Activated naive CD4-positive, alpha-beta T cell treated with anti-CD3 and anti-CD28 coated beads, Interleukin-2, amount 50 U/mL, for 24 hours (primary cell): ENCODE data around the gene HTRA3.
"Not testable (repeated sequence)": the region's sequence is repeated elsewhere in the genome, so short reads cannot be mapped to it uniquely, and the experiment has no call there.

Experiments
- H3K27ac Mint-ChIP-seq: one replicate; pipeline ENCODE4 v1.8.0; 2021; ENCODE audit warnings: mild to moderate bottlenecking, mixed read lengths
- H3K27me3 Mint-ChIP-seq: one replicate; pipeline ENCODE4 v1.8.0; 2021; ENCODE audit warnings: mixed read lengths
- H3K36me3 Mint-ChIP-seq: one replicate; pipeline ENCODE4 v1.8.0; 2021; ENCODE audit warnings: mixed read lengths
- H3K4me1 Mint-ChIP-seq: one replicate; pipeline ENCODE4 v1.8.0; 2021; ENCODE audit warnings: mixed read lengths
- H3K4me3 Mint-ChIP-seq: one replicate; pipeline ENCODE4 v1.8.0; 2021; ENCODE audit warnings: mild to moderate bottlenecking, mixed read lengths
- H3K9me3 Mint-ChIP-seq: one replicate; pipeline ENCODE4 v1.8.0; 2021; ENCODE audit warnings: mixed read lengths

The HTRA3 gene

DNA sequence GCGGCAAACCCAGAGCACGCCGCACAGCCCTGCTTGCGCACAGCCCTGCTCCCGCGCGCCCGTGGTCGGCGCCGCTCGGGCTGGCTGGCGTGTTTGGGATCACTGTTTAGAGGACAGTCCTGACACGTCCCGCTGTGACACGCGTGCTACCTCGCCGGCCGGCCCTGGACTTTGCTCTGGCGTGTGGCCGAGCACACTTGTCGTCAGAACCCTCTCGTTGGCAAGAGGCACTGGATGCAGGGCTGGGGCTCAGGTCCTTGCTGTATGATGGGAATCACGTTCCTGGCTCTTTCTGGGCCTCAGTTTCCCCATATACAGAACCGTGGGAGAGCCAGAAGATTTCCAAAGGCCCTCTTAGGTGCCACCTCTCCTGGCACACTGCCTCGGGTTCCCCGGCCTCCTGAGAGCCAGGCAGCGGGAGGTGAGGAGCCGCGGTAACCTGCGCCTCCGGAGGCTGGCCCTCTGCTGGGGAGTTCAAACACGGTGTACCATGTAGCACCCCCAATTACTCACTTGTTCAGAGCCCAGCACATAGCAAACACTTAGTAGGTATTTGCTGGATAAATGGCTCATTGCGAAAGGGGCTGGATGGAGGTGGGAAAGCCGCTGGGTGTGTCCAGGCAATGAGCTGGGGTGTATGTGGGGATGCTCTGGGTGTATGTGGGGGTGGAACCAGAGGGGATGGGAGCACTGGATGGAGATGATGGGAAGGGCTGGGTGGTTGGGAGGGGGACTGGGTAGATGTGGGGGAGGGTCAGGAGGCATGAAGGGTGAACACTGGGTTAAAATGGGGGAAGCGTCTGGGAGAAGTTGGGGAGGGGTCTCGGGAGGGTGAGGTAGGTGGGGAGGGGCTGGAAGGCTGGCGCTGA is 76.6 kb downstream of the HTRA3 start:
- Mint-ChIP-seq H3K27ac (no peak overlapping the region), H3K9me3 (no peaks in the 10 kb centered on the region), H3K36me3 (no peaks in the 10 kb centered on the region), H3K27me3 (peaks cover 5% of the 10 kb centered on the region), H3K4me3 (no peak overlapping the region), H3K4me1 (no peaks in the 10 kb centered on the region)

DNA sequence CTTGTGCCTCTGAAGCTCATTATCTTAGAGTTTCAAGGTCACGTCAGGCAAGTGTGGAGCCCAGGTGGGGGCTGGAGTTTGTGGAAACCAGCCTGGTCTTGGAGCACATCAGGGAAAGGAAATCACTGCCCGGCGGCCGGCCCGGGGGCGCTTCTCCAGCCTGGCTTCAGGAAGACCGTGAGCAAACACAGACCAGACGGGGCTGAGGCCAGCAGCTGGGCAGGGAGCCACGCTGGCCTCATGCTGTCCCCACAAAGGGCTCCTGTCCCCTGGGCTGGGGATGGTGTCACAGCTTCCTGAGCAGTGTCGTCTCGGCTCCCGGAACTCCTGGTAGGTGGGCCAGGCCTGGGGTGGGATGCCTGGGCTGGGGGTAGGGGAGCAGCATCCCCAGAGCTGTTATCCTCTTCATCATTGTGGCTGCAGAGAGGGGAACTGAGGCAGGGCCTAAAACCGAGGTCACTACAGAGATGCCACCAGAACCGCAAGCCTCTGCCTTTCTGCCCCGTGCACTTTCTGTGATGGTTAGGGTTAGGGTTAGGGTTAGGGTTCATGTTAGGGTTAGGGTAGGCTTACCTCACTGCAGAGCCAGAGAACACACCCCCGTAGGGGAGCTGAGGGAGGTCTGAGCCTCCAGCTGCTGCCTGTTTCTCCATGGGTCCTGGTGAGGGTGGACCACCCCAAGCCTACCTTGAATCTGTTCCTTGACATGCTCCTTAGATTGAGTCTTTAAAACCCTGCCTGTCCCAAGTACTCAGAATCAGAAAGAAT is 77.5 kb downstream of the HTRA3 start:
- peaks cover 2% of the 10 kb centered on the region for H3K27me3 Mint-ChIP-seq
- no peak overlapping the region for H3K4me3 Mint-ChIP-seq
- no peak overlapping the region for H3K27ac Mint-ChIP-seq
- H3K4me1 Mint-ChIP-seq: no peaks in the 10 kb centered on the region
- H3K9me3 Mint-ChIP-seq: no peaks in the 10 kb centered on the region
- no peaks in the 10 kb centered on the region for H3K36me3 Mint-ChIP-seq

DNA sequence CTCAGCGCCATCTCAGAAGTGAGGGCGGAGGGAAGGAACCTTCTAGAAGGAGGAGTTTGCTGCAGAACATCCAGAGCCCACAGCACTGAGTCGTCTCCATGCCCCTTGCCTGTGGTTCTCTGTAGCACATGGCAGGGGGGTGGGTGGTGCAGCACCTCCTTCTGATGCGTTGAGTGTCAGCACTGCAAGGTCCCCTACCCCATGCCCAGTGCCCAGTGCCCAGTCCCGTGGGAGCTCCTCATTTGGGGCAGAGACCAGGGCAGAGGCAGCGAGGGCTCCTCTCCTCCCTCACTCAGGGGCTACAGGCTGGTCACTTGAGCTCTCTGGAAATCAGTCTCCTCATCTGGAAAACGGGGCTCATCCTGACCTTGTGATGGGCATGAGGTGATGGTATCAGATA is 78.1 kb downstream of the HTRA3 start:
- no peak overlapping the region for H3K27ac Mint-ChIP-seq
- H3K4me1 Mint-ChIP-seq: no peaks in the 10 kb centered on the region
- H3K36me3 Mint-ChIP-seq: no peaks in the 10 kb centered on the region
- H3K9me3 Mint-ChIP-seq: no peaks in the 10 kb centered on the region
- peaks cover 2% of the 10 kb centered on the region for H3K27me3 Mint-ChIP-seq
- H3K4me3 Mint-ChIP-seq: no peak overlapping the region

DNA sequence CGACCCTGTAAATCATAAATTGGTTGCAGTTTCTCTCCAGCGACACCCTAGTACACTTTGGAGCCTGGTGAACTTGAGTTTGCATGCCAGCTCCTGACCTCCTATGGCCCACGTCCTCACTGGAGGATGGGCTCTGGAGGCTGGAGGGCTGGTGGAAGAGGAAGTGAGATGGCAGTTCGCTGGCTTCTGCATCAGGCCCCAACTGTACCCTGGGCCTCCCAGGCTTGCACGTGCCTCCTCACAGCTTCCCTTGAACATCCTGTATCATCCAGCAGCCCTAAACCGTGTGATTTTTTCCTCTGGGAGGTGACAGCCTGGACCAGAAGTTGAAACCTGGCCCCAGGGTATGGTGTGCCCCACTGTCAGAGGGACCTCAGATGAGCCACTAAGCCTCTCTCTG is 78.5 kb downstream of the HTRA3 start:
- no peak overlapping the region for H3K4me3 Mint-ChIP-seq
- H3K27me3 Mint-ChIP-seq: peaks cover 2% of the 10 kb centered on the region

DNA sequence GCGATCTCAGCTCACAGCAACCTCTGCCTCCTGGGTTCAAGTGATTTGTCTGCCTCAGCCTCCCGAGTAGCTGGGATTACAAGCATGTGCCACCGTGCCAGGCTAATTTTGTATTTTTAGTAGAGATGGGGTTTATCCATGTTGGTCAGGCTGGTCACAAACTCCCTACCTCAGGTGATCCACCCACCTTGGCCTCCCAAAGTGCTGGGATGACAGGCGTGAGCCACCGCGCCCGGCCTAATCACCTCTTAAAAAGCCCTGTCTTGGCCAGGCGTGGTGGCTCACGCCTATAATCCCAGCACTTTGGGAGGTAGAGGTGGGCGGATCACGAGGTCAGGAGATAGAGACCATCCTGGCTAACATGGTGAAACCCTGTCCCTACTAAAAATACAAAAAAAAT is 79.7 kb downstream of the HTRA3 start:
- not testable (repeated sequence) for H3K36me3 Mint-ChIP-seq, H3K9me3 Mint-ChIP-seq, H3K27me3 Mint-ChIP-seq, H3K4me1 Mint-ChIP-seq, H3K4me3 Mint-ChIP-seq, H3K27ac Mint-ChIP-seq

More for the DNA sequence above, 78.5 kb downstream of the HTRA3 start:
- Mint-ChIP-seq H3K9me3 (no peaks in the 10 kb centered on the region), H3K36me3 (no peaks in the 10 kb centered on the region), H3K4me1 (no peaks in the 10 kb centered on the region), H3K27ac (no peak overlapping the region)

DNA sequence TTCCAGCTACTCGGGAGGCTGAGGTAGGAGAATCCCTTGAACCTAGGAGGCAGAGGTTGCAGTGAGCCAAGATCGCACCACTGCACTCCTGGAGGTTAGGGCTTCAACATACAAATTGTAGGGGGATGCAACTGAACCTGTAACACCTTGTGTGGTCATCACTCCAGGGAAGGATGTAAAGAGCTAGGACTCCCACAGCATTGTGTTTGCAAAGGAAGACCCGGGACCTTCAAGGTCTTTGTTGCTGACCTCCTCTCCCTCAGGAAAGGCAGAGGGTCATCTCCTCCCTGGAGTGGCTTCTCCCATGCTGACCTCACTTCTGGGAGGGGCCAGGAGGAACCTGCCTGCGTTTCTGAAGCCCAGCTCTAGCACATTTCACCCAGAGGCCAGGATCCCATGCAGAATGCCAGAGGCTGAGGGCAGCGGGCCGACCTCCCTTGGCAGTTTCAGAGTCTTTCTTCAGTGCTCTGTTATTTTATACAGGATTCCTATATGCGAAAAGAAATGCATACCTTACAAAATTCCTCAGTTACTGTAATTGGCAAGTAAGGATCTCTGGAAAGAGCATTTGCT is 80.2 kb downstream of the HTRA3 start:
- H3K27ac Mint-ChIP-seq: no peak overlapping the region
- H3K4me3 Mint-ChIP-seq: no peak overlapping the region
- no peaks in the 10 kb centered on the region for H3K9me3 Mint-ChIP-seq
- no peaks in the 10 kb centered on the region for H3K36me3 Mint-ChIP-seq
- H3K27me3 Mint-ChIP-seq: peaks cover 2% of the 10 kb centered on the region
- H3K4me1 Mint-ChIP-seq: no peaks in the 10 kb centered on the region

DNA sequence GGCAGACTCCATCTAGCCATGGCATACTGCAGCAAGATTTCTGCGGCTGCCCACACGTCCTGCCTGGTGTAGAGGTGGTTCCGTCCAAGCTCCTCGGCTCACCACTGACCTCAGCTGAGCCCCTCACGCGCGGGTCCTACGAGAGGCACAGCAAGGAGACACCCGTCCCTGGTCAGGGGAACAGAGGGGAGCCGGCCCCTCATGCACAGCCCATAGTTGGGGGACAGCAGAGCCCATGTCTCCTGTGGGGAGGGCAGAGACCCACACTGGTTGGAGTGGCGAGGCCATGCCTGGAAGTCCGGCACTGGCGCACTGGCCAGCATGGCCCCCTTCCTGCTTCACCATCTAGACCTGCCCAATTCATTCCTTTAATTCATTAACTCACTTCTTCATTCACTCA is 80.8 kb downstream of the HTRA3 start:
- Mint-ChIP-seq H3K36me3 (no peaks in the 10 kb centered on the region), H3K4me3 (no peak overlapping the region), H3K27ac (no peak overlapping the region), H3K27me3 (peaks cover 2% of the 10 kb centered on the region), H3K4me1 (no peaks in the 10 kb centered on the region), H3K9me3 (no peaks in the 10 kb centered on the region)

DNA sequence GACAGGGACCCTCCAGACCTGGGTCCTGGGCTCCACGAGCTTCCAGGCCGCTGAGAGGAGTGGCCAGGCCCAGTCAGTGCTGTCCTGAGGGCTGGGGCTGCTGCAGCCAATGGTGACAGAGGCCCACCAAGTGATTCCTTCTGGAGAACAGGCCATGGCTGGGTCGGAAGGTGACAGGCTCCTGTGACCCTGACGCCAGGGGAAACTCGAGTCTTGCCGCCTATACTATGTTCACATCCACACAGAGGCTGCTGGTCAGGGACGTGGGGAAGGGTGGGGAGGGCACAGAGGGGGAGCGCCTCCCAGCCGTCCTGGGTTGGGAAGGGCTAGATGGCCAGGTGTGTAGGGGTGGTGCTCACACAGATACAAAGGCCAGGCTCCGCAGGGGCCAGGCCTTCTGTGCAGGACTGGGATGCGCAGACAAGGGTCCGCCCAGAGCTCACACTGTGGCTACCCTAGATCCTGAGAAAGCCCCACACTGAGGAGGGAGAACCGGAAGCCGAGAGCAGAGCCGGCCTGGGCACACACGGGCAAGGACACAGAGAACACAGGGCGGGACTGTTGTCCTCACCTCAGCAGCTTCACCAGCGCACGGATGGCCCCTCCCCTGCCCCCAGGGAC is 81.4 kb downstream of the HTRA3 start:
- Mint-ChIP-seq H3K4me1 (no peaks in the 10 kb centered on the region), H3K9me3 (no peaks in the 10 kb centered on the region), H3K4me3 (no peak overlapping the region), H3K27me3 (peaks cover 2% of the 10 kb centered on the region), H3K27ac (no peak overlapping the region), H3K36me3 (no peaks in the 10 kb centered on the region)

DNA sequence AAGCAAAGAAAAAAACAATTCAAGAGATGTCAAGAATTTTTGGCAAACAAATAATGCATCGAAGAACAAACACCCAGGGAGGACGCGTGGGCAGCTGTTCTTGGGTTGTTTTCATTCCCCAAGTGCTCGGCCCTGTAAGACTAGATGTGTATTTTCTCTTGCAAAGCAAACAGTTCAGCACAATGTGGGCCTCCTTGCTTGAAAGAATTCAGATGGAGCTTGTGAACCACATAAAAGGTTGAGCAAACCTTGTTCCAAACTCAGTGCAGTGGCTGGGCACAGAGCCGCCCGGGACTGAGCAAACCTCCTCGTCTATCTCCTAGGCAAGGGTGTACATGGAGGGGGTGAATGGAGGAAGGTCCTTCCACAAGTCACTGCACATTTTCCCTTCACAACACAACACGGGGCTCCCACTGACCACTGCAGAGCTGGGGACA is 82.4 kb downstream of the HTRA3 start:
- Mint-ChIP-seq H3K9me3 (no peaks in the 10 kb centered on the region), H3K4me3 (no peak overlapping the region), H3K4me1 (no peaks in the 10 kb centered on the region), H3K27ac (no peak overlapping the region), H3K36me3 (no peaks in the 10 kb centered on the region), H3K27me3 (peaks cover 2% of the 10 kb centered on the region)

DNA sequence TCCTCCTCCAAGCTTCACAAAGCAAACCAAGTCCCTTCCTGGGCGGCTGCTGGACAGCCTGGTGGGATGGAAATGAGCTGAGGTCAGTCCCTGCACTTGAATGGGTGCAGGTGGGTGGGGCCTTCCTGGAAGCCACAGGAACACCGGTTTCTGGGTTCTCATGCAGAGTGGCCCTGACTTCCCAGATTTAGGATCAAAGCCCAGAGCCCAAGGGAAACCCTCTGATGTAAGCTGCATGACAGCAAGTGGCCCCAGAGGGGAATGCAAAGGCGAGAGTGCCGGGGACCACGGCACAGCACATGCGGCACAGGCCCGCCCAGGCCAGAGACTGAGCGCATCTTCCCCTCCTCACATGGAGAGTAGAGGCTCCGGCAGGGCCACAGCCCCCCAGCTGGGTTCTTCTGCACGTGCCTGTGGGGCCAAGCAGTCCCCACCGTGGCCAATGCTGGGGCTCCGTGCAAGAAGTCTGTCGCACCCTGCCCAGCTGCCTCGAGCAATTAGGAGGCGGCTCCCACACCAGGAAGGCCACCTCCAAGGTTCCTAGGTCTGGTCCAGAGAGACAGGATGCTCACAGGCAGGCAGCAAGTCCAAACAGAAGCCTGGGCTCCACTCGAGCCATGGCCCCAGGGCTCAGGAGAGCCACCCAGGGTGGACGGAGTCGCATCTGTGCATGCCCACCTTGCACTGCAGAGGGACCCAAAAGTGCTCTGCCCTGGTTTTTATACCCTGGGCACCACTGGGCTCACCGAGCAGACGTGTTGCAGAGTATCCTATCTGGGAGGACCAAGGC is 83.0 kb downstream of the HTRA3 start:
- no peaks in the 10 kb centered on the region for H3K36me3 Mint-ChIP-seq
- no peaks in the 10 kb centered on the region for H3K9me3 Mint-ChIP-seq
- peaks cover 2% of the 10 kb centered on the region for H3K27me3 Mint-ChIP-seq
- H3K27ac Mint-ChIP-seq: no peak overlapping the region
- H3K4me1 Mint-ChIP-seq: no peaks in the 10 kb centered on the region
- no peak overlapping the region for H3K4me3 Mint-ChIP-seq

DNA sequence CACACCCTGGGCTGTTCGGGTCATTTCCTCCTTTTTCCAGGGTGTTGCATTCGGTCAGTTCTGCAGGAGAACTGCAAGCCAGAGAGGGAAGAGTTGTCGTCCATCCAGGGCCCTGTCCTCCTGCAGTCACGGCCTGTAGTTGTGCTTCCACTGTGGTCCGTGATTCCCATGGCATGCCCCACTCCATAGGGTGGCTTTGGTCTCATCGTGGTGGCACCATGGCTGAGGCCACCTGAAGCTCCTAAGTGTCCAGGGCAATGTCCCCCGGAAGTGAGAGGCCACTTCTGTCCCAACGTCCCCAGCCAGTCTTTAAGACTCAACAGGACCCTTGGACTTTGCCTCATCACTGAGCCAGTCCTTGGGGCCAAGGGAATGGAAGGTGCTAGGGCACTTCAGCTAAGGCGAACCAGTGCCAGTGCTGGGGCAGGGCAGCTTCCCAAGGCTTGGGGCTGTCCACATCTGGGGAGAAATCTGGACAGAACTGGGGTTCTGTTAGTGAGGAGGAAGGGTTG is 83.7 kb downstream of the HTRA3 start:
- Mint-ChIP-seq H3K27me3 (peaks cover 2% of the 10 kb centered on the region), H3K4me3 (no peak overlapping the region), H3K27ac (no peak overlapping the region), H3K4me1 (no peaks in the 10 kb centered on the region), H3K9me3 (no peaks in the 10 kb centered on the region), H3K36me3 (no peaks in the 10 kb centered on the region)

DNA sequence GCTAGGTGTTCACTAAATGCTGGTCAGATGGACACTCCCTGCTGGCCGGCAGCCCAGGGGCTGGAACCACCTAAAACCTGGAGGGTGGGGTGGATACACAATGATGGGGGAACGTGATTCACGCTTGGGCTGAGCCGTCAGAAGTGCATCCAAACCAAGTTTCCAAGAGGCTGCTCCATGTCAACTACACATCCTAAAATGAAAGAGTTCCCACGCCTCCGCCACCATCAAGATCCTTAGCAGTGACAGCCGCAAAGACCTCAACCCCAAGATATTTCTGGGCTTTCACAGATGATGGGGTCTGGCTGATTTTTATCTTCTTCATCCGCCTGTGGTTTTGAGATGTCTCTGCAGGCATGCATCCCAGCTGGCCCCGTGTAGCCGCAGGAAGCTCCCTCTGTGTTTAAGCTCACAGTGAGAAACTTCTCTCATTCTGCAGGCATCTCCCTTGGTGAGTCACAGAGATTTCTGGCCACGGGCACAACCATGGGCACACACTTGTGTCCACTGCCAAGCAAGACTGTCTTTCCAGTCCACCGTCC is 84.4 kb downstream of the HTRA3 start:
- no peaks in the 10 kb centered on the region for H3K36me3 Mint-ChIP-seq
- peaks cover 2% of the 10 kb centered on the region for H3K27me3 Mint-ChIP-seq
- no peak overlapping the region for H3K4me3 Mint-ChIP-seq
- H3K4me1 Mint-ChIP-seq: no peaks in the 10 kb centered on the region
- H3K9me3 Mint-ChIP-seq: no peaks in the 10 kb centered on the region
- H3K27ac Mint-ChIP-seq: no peak overlapping the region

DNA sequence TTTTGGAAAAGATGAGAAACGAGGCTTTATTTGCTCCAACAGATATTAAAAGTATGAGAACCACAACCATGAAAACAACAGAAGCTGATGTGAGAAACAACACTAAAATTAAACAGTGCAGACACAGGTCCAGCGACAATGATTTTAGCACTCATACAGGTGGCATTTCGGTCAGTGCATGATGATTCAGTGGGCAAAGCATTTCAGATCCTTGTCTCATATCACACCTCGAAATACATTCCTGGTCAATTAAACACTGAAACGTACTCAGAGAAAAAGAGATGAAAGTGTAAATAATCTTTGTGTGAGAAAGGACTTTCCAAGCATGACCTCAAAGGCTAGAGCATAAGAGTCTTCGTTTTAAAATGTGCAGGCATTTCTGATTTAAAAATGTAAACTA is 85.8 kb downstream of the HTRA3 start:
- Mint-ChIP-seq H3K4me1 (no peaks in the 10 kb centered on the region), H3K27me3 (peaks cover 2% of the 10 kb centered on the region), H3K4me3 (no peak overlapping the region), H3K27ac (no peak overlapping the region), H3K36me3 (no peaks in the 10 kb centered on the region), H3K9me3 (no peaks in the 10 kb centered on the region)

DNA sequence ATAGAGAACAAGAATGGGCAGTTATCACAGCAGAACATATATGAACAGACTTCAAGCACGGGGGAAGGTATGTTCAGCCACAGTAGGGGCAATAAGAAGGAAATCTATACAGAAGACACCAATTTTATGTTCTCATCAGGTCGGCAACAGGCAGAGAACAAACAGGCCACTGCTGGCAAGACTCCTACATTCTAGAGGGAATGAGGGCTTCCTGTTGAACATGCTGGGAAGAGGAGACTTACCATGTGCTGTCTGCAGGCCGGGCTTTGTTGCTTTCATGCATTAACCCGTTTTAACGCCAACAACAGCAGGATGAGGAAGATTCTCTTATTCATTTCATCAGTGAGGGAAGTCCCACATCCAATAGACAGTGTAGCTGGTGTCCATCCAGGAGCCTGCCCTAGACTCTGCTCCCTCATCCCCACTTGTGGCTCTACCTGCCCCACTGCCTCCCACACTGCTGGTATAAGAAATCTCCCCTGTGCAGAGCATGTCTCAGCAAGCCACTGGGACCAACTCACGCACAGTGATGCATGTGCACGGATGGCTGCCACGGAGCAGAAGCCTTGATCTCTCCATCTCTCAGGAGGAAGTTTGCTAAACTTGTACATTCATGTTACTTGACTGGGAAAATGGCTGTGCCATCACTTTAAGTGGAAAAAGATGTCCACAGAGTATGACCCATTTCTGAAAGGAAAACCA is 86.5 kb downstream of the HTRA3 start:
- Mint-ChIP-seq H3K27me3 (no peaks in the 10 kb centered on the region), H3K4me3 (no peak overlapping the region), H3K27ac (no peak overlapping the region), H3K4me1 (no peaks in the 10 kb centered on the region), H3K9me3 (no peaks in the 10 kb centered on the region), H3K36me3 (no peaks in the 10 kb centered on the region)
